ENCODE data around the gene HIVEP3.

DNA sequence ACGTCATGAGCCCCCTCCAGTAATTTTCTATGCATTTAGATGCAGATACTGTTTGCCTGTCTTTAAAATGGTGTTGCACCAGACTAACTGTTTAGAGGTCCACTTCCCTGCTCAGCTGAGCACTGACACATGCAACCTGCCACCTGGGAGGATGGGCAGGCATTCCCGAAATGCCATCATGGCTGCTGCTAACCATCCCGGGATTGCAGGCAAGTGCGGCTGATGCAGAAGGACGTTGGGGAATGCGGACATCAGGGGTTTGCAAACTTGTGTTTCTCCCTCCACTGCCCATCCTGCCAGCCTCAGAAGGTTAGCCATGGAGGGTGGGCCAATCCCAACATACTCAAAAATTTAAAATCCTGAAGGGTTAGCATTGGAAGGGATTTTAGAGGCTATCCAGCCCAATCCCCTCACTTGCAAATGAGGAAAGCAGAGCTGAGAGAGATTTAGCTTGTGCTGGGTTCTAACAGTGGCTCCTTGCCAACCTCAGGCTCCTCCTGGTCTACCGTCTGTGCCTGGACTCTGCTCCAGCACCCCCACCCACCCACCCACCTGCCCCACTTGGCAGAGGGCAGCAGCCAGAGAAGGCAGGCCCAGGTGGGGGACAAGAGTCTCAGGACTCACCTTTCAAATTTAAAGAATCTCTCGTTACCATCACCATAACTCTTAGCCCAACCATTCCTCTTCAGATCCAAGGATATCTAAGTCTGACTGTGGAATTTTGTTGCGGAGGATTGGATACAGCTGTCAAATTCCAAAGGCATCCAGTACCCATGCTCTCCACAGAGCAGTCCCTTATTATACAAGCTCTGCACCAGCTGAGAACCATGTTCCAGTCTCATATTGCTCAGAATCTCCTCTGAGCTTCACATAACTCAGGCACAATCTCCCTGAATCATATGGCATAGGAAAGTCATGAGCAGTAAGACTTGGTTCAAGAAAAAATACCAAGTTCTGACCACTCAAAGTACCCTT lies 34.2 kb downstream of the HIVEP3 start:
- TF ChIP-seq POLR2A (IDR thresholded peaks at IDR 0.05; ENCODE audit: low read depth, low read length) (no peak), TAF1 (IDR thresholded peaks at IDR 0.05; ENCODE audit: low read depth, low read length) (no peak)

Data from GM12891 (cell line).